Left kidney (tissue), 2 donors: ENCODE results near the gene SEC61A2. TPM values are rescaled to one million over a fixed set of nuclear protein-coding genes. Genes with fewer than 3 reads are reported as not detected.
"Not testable (repeated sequence)": the region's sequence is repeated elsewhere in the genome, so short reads cannot be mapped to it uniquely, and the experiment has no call there.

ENCODE experiments used
- DNase-seq: peaks from one replicate; pipeline ENCODE4 v3.0.0-alpha.2; 2013
- polyA plus RNA-seq: library from polyadenylated mRNA; unstranded; fragments of 120-200 nt; gene quantifications from one replicate; pipeline ENCODE4 v1.2.1, GENCODE V29; 2013; ENCODE audit not compliant: insufficient read length

Gene SEC61A2
- polyA plus RNA-seq, 1 donor: 32.3 TPM

GRCh38 chr10:12158111-12158510, 28.6 kb downstream of the SEC61A2 start:
- no peak for DNase-seq

DNA sequence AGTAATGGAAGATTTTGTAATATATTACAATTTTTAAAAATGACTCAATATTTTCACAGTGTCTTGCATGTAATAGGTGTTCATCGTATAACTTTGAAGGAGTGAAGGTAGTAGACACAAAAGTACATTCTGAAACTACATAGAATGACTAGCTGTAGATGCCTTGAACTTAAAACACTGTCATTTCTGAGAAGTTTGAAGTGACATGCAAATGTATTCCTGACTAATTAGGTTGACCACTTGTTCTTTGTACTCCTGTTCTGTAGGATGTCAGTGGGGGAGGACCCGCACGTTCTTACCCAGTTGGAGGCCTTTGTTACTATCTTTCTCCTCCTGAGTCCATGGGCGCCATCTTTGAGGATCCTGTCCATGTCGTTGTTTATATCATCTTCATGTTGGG, 31.2 kb downstream of the SEC61A2 start:
- no peak for DNase-seq

DNA sequence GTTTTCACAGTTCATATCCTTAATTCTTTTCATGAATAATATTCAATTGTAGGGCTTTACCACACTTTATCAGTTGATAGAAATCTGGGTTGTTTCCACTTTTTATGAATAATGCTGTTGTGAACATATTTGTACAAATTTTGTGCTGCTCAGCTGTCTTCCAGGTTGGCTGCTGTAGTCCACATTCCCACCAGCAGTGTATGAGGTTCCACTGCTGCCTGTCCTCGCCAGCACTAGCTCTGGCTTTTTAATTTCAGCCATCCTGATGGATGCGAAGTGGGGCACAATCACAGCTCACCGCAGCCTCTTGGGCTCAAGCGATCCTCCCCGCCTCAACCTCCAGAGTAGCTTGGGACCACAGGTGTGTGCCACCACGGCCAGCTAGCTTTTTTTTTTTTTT, 33.5 kb downstream of the SEC61A2 start:
- no peak for DNase-seq

DNA sequence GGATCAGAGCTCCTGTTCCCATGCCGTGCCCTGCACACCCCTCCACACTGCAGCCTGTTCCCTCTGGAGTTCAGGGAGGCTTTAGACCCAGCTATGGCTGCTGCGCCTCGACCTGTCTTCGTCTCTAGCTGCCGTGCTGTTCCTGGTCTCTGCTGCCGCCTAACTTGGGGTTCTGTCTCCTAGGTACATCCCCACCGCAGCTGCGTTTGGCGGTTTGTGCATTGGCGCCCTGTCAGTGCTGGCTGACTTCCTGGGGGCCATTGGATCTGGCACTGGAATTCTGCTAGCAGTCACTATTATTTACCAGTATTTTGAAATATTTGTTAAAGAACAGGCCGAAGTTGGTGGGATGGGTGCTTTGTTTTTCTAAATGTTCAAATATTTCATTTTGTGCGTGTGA, 34.6 kb downstream of the SEC61A2 start:
- DNase-seq: no peak

GRCh38 chr10:12165036-12165435, 35.6 kb downstream of the SEC61A2 start:
- no peak for DNase-seq

DNA sequence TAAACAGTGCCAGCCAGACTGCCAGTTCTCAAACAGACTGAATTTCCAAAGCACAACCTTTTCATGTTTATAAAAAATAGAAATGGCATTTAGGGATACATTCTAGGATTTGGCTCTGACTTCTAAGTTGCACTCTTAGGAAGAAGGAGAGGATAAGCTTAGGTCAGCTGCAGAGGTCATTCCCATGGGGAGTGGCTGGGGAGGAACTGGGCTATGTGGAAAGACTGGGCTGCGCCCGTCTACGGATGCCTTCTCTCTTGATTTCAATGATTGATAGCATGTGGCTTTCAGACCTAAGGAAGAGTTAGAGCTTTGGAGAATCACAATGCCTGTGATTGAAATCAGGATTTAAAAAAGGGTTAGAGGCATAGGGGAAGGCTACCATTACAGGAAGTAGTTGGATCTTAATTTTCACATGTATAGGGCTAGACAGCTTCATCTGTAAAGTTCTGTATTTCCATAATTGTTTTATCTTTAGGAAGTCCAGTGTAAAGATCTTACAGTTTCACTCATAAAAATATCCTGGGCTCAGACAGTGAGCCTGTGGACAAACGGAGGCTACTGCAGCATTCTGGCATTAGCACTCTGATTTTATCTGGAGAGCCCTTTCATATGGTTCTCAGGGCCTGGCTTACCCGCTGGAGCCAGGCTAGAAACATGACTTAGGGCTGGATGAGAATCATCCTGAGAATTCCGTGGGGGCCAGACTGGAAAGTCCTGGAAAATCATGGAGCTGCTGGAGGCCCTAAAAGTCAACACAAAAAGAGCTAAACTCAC, 36.7 kb downstream of the SEC61A2 start:
- DNase-seq: no peak

DNA sequence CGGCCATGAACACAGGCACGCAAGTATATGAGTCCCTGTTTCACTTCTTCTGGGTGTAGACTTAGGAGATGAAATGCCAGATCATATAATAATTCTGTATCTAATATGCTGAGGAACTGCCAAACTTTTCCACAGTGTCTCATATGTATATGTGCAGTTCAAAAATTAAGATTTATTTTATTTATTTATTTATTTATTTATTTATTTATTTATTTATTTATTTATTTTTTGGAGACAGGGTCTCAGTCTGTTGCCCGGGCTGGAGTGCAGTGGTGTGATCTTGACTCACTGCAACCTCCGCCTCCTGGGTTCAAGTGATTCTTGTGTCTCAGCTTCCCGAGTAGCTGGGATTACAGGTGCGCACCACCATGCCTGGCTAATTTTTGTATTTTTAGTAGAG, 42.0 kb downstream of the SEC61A2 start:
- not testable (repeated sequence) for DNase-seq

DNA sequence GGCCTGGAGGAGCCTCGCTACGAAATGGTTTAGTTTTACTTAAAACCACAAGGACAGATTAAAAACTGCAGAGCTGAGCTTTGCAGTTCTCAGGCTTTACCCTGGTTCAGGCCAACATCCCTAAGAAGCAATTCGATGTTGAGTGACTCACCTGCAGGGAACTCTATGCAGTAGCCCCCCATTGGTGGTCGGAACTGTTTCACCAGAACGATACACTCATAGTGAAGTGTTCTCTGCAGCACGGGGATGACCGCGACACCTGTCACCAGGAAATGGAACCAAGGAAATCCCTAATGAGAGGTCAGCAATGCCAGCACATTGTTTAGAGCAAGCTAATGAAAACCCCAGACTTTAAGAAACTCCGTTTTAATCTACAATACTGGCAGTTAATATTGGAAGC, 48.2 kb downstream of the SEC61A2 start:
- DNase-seq: no peak

DNA sequence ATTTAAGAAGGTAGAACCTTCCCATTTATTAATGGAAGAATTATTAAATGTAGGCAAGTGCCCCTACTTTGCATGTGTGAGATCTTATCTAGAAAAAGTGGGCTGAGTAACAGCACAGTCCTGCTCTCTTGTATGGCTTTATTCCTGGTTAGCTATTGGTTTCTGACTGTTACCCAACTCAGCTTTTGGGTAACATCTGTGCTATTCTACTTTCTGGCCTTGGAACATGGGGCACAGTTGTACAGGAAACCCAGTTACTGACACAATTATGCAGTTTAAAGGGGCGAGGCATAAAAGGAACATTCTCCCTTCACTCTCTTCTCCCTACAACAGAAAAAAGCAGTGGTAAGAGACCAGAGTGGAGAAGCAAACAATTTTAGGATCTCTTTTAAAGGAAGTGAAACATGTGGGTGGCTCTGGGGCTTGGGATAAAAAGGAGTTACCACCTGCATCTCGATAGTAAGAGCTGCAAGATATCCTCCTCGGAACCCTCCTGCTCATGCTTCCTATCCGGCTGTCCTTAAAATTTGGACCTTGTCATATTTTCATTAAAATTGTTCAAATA, 50.2 kb downstream of the SEC61A2 start:
- no peak for DNase-seq

DNA sequence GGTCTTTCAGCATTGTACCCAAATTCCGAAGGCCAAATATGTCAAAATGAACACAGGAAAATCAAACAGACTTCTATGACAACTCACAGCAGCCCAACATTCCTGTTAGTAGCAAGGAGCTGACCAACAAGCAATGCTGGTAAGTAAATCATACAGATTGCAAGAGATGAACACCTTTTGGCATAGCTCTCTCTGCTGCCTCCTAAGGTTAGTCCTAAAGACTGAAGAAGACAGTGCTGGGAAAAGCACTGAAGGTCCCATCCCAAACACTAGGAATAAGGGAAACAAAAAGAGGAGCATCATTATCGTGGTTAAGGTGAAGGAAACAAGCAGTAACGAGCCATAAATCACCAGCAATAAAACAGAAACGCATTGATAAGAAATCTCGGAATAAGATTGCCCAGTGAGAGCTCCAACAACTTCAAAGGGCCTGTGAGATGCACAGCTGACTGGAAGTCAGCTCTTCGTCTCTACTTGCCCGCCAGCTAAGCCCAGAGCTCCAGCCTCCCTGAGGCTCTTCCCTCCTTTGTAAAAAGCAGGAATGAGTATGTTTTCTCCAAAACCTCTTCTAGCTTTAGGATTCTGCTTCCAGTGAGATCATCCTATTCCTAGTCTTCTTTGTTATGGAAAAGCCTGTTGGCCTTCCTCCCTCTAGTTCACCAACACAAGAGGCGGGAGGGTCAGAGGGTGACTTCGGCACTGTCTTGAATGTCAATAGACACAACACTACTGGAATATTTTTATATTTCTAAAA, 50.9 kb downstream of the SEC61A2 start:
- no peak for DNase-seq

DNA sequence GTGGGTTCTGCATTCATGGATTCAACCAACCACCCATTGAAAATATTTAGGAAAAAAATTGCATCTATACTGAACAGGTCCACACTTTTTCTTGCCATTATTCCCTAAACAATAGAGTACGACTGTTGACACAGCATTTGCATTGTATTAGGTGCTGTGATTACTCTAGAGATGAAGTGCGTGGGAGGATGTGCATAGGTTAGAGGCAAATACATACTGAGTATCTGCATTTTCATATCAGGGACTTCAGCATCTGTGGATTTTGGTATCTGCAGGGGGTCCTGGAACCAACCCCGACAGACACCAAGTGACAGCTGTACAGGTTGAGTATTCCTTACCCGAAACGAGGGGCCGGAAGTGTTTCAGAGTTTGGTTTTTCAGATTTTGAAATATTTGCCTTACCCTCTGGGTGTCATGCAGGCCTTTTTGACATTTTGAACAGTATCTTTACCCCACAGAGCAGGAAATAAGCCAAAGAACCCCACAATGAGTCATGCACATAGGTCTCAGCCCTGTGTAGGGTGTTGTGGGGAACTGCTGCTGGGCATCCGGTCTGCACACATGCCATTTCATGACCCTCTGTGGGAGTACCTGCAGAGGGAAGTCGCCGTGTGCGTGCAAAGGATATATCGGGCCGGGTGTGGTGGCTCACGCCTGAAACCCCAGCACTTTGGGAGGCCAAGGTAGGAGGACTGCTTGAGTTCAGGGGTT, 51.7 kb downstream of the SEC61A2 start:
- DNase-seq: no peak

DNA sequence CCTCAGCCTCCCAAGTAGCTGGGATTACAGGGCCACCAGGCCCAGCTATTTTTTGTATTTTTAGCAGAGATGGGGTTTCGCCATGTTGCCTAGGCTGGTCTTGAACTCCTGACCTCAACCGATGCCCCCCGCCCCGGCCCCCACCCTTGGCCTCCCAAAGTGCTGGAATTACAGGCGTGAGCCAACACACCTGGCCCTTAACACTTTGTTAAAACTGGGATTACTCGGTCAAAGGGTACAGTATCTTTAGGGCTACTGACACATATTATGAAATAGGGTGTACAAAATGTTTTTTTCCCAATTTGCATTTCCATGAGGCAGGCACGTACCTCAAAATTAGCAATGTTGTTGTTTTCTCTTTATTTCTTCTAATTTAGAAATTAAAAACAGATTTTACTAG, 54.7 kb downstream of the SEC61A2 start:
- DNase-seq: no peak

DNA sequence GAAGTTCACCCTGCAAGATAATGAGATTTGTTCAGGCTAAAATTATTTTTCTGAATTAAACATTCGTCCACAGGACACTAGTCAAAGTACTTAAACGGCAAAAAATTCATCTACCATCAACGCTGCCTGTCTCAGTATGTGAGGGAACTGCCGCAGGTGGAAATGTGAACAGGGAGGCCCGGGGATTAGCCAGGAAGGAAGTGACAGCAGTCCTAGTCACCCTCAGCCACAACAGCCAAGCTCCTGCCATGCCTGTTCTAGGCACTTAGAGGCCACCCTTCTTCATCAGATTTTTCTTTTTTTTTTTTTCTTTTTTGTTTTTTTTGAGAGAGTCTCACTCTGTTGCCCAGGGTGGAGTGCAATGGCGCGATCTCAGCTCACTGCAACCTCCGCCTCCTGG, 56.8 kb downstream of the SEC61A2 start:
- DNase-seq: no peak

GRCh38 chr10:12187321-12187905, 57.9 kb downstream of the SEC61A2 start:
- no peak for DNase-seq

- no peak for DNase-seq
Measured at GRCh38 chr10:12188656-12189055, 59.2 kb downstream of the SEC61A2 start.

- DNase-seq: no peak
Measured at GRCh38 chr10:12189426-12189825, 59.9 kb downstream of the SEC61A2 start.

- no peak for DNase-seq
Measured at GRCh38 chr10:12191715-12192114, 62.2 kb downstream of the SEC61A2 start.

GRCh38 chr10:12193193-12193592, 63.7 kb downstream of the SEC61A2 start:
- DNase-seq: no peak

- DNase-seq: no peak
Measured at GRCh38 chr10:12194752-12195271, 65.3 kb downstream of the SEC61A2 start.

- no peak for DNase-seq
Measured at GRCh38 chr10:12195281-12195602, 65.8 kb downstream of the SEC61A2 start.

DNA sequence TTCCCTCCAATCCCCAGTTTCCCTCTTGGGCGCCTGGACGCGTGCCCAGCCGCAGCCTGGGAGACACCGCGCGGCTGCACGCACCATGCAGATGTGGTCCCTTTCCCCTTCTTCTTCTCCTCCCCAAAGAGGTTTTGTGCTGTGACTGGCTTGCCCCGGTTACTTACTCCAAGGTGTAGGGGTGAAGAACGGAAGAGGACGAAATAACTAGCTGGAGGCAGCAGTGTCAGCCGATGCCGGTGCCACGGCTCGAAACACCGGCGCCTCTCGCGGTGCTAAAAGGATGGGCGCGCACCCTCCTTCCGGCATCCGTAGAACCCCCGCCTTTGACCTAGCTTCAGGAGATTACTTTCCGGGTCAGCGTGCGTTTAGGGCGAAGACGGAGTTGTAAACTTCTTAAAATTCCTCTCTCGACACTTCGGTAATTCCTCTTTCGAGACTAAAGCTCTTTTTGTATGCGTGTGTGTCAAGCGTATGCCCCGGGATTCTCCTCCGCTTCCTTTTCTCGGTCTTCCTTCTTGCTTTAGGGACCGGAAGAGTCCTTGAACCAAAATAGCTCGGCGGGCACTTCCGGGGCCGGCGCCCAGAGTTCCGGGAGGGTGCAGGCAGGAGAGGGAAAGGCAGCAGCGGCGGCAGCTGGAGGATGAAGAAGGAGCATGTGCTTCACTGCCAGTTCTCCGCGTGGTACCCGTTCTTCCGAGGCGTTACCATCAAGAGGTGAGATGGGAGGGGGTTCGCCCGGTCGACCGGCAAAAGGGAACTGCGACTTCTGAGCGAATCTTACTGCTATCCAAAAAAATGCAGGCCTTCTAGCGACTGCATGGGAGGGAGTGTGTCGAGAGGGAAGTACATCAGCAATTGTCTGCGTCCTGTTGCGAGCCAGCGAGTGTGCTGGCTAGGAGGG, 66.4 kb downstream of the SEC61A2 start, which contains the start of the genes CDC123 and NUDT5:
TSS of gene CDC123 (plus strand) at position 586 of the 904 bp plus-strand sequence. CDS start at position 644, 58 bp downstream.
TSS of gene NUDT5 (minus strand) at position 289 of the 904 bp plus-strand sequence. CDS start 9,600 bp downstream, outside the sequence.
- peak; percentile 89 for DNase-seq
